Ishikawa (cell line): ENCODE results near the gene CD46.

Source experiments
- EGR1 ChIP-seq: IDR thresholded peaks from 2 replicates; pipeline ENCODE4 v1.6.1; 2012
- EP300 ChIP-seq: IDR thresholded peaks from 2 replicates; pipeline ENCODE4 v1.6.1; 2012; ENCODE audit warnings: borderline replicate concordance
- TCF12 ChIP-seq: IDR thresholded peaks from 2 replicates; pipeline ENCODE4 v1.6.1; 2012; ENCODE audit warnings: low read depth
- TEAD4 ChIP-seq: IDR thresholded peaks from 2 replicates; pipeline ENCODE4 v1.6.1; 2012
- YY1 ChIP-seq: IDR thresholded peaks from 2 replicates; pipeline ENCODE4 v1.6.1; 2012; ENCODE audit warnings: low read depth
- TF ChIP-seq, protein P1 (sequence below): IDR thresholded peaks from 2 replicates; pipeline ENCODE4 v1.6.1; 2012; ENCODE audit warnings: low read depth, mild to moderate bottlenecking
- TF ChIP-seq, protein P2 (sequence below): IDR thresholded peaks from 2 replicates; pipeline ENCODE4 v1.6.1; 2012

DNA sequence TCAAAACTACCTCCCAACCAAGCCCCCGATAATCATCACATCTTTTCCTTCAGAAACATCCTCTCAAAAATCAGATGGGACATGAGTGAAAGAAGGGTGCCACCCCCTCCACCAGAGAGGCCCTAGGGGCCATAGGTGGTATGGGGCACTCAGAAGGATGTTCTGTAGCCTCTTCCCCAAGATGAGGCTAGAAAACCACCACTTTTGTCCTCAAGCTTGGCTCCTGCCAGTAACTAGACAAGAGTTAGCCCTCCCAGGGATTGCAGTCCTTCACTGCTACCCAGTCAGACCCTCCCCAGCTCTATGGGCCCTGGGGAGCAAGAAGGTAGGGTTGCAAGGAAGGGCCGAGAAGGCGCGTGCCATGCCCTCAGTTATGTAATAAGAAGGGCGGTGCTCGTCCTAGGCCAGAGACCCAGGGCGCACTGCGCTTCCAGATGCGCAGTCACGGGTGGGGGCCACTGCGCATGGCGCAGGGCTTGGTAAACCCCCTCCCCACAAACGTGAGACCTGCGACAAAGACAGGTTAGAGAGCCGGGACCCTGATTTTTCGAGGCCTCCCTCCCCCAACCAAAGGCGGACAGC is 69.7 kb downstream of the CD46 start:
- TF ChIP-seq EP300 (no peak), TEAD4 (no peak), EGR1 (no peak), TCF12 (no peak), YY1 (no peak)
- TF ChIP-seq, protein P1, sequence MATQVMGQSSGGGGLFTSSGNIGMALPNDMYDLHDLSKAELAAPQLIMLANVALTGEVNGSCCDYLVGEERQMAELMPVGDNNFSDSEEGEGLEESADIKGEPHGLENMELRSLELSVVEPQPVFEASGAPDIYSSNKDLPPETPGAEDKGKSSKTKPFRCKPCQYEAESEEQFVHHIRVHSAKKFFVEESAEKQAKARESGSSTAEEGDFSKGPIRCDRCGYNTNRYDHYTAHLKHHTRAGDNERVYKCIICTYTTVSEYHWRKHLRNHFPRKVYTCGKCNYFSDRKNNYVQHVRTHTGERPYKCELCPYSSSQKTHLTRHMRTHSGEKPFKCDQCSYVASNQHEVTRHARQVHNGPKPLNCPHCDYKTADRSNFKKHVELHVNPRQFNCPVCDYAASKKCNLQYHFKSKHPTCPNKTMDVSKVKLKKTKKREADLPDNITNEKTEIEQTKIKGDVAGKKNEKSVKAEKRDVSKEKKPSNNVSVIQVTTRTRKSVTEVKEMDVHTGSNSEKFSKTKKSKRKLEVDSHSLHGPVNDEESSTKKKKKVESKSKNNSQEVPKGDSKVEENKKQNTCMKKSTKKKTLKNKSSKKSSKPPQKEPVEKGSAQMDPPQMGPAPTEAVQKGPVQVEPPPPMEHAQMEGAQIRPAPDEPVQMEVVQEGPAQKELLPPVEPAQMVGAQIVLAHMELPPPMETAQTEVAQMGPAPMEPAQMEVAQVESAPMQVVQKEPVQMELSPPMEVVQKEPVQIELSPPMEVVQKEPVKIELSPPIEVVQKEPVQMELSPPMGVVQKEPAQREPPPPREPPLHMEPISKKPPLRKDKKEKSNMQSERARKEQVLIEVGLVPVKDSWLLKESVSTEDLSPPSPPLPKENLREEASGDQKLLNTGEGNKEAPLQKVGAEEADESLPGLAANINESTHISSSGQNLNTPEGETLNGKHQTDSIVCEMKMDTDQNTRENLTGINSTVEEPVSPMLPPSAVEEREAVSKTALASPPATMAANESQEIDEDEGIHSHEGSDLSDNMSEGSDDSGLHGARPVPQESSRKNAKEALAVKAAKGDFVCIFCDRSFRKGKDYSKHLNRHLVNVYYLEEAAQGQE, result no peak
- TF ChIP-seq, protein P2, sequence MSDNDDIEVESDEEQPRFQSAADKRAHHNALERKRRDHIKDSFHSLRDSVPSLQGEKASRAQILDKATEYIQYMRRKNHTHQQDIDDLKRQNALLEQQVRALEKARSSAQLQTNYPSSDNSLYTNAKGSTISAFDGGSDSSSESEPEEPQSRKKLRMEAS, result no peak
